IMR-90 (cell line): ENCODE results near the gene DNAJC5. TPM values are rescaled to one million over a fixed set of nuclear protein-coding genes. Genes with fewer than 3 reads are reported as not detected.

Experiments used
- ATAC-seq: fragments of 200-7000 bp; cut with Tn5 transposase; 2 replicates; pipeline ENCODE4 v1.9.1; 2020; ENCODE audit warnings: low read depth, mild to moderate bottlenecking, moderate library complexity
- BruUV-seq: library from RNA; stranded (reverse); fragments of 400-500 nt; replicated peaks from 2 replicates; lab custom pipeline; 2021; lab: Mats Ljungman, UMichigan
- CTCF ChIA-PET: fragments of 300-600 bp; formaldehyde crosslinking; extraction: SDS; loops from one replicate; lab custom pipeline; 2021; ENCODE audit warnings: antibody characterized with exemption; lab: Yijun Ruan, JAX
- POLR2A ChIA-PET: fragments of 300-600 bp; sonication (Branson Sonifier 250); formaldehyde crosslinking; loops from one replicate; lab custom pipeline; 2022; ENCODE audit warnings: antibody characterized with exemption; ENCODE audit not compliant: unreplicated experiment; lab: Charles Lee
- DNase-seq: peaks from one replicate; pipeline ENCODE4 v3.0.0; 2013
- H2AFZ ChIP-seq: replicated peaks from 2 replicates; pipeline ENCODE3; 2013; ENCODE audit warnings: low read length, mild to moderate bottlenecking; ENCODE audit not compliant: poor library complexity
- H2AK5ac ChIP-seq: 2 replicates; pipeline ENCODE4 v1.6.1; 2013; ENCODE audit warnings: low read depth, low read length, inconsistent platforms
- H2AK9ac ChIP-seq: replicated peaks from 2 replicates; pipeline ENCODE3; 2013; ENCODE audit warnings: mild to moderate bottlenecking, low read depth, low read length, moderate library complexity; ENCODE audit not compliant: poor library complexity
- H2BK120ac ChIP-seq: 2 replicates; pipeline ENCODE4 v1.6.1; 2013; ENCODE audit warnings: low read depth, low read length, inconsistent platforms
- H2BK15ac ChIP-seq: 3 replicates; pipeline ENCODE4 v1.6.1; 2013; ENCODE audit warnings: low read depth, low read length, inconsistent platforms
- H2BK20ac ChIP-seq: 2 replicates; pipeline ENCODE4 v1.6.1; 2013; ENCODE audit warnings: low read depth, mild to moderate bottlenecking, inconsistent platforms, low read length, moderate library complexity
- H2BK5ac ChIP-seq: 2 replicates; pipeline ENCODE4 v1.6.1; 2013; ENCODE audit warnings: mild to moderate bottlenecking, low read depth, low read length, inconsistent platforms; ENCODE audit not compliant: poor library complexity, severe bottlenecking
- H3K14ac ChIP-seq: replicated peaks from 2 replicates; pipeline ENCODE4 v1.6.1; 2013; ENCODE audit warnings: low read depth, low read length, inconsistent platforms
- H3K18ac ChIP-seq: 2 replicates; pipeline ENCODE4 v1.6.1; 2013; ENCODE audit warnings: low read depth, low read length, control low read depth
- H3K23ac ChIP-seq: 2 replicates; pipeline ENCODE4 v1.6.1; 2013; ENCODE audit warnings: low read depth, low read length, inconsistent platforms
- H3K27ac ChIP-seq: 2 replicates; pipeline ENCODE4 v1.5.1; 2013; ENCODE audit warnings: mild to moderate bottlenecking, control low read depth, low read length; ENCODE audit not compliant: insufficient read depth
- H3K27me3 ChIP-seq: 2 replicates; pipeline ENCODE4 v1.6.1; 2013; ENCODE audit warnings: low read length; ENCODE audit not compliant: control insufficient read depth, insufficient read depth
- H3K36me3 ChIP-seq: 2 replicates; pipeline ENCODE4 v1.6.1; 2013; ENCODE audit warnings: low read length, mixed read lengths; ENCODE audit not compliant: control insufficient read depth, insufficient read depth
- H3K4ac ChIP-seq: 2 replicates; pipeline ENCODE4 v1.6.1; 2013; ENCODE audit warnings: low read depth, low read length, inconsistent platforms
- H3K4me1 ChIP-seq: 2 replicates; pipeline ENCODE4 v1.6.1; 2013; ENCODE audit warnings: low read length, mixed read lengths; ENCODE audit not compliant: control insufficient read depth, insufficient read depth
- H3K4me2 ChIP-seq: 2 replicates; pipeline ENCODE4 v1.6.1; 2013; ENCODE audit warnings: low read depth, mild to moderate bottlenecking, control low read depth, low read length, moderate library complexity
- H3K4me3 ChIP-seq: 2 replicates; pipeline ENCODE4 v1.5.1; 2013; ENCODE audit warnings: low read depth, mild to moderate bottlenecking, control low read depth, low read length, moderate library complexity; ENCODE audit not compliant: insufficient read depth
- H3K56ac ChIP-seq: 2 replicates; pipeline ENCODE4 v1.6.1; 2013; ENCODE audit warnings: low read length, inconsistent platforms; ENCODE audit not compliant: insufficient read depth; ENCODE audit errors: extremely low read depth
- H3K79me1 ChIP-seq, 2 experiments: 2 replicates each; pipeline ENCODE4 v1.6.1; 2013; ENCODE audit warnings: low read length in 2 of 2, inconsistent platforms in 1 of 2, low read depth in 1 of 2
- H3K9ac ChIP-seq: 2 replicates; pipeline ENCODE4 v1.6.1; 2013; ENCODE audit warnings: low read depth, low read length, control low read depth
- H3K9me1 ChIP-seq: 2 replicates; pipeline ENCODE4 v1.6.1; 2013; ENCODE audit warnings: low read length, inconsistent platforms; ENCODE audit not compliant: insufficient read depth
- H3K9me3 ChIP-seq: 2 replicates; pipeline ENCODE4 v1.6.1; 2013; ENCODE audit warnings: low read length; ENCODE audit not compliant: control insufficient read depth, insufficient read depth
- H4K20me1 ChIP-seq: 2 replicates; pipeline ENCODE4 v1.6.1; 2013; ENCODE audit warnings: low read length, inconsistent platforms; ENCODE audit not compliant: insufficient read depth
- H4K5ac ChIP-seq: 2 replicates; pipeline ENCODE4 v1.6.1; 2013; ENCODE audit warnings: mild to moderate bottlenecking, low read depth, low read length, control low read depth
- H4K8ac ChIP-seq, 2 experiments: 2 replicates each; pipeline ENCODE4 v1.6.1; 2013; ENCODE audit warnings: low read depth in 2 of 2, low read length in 2 of 2, control low read depth in 1 of 2, inconsistent platforms in 1 of 2
- H4K91ac ChIP-seq: 2 replicates; pipeline ENCODE4 v1.6.1; 2013; ENCODE audit warnings: low read depth, low read length, inconsistent platforms; ENCODE audit not compliant: insufficient read depth
- BHLHE40 ChIP-seq: fragments of 150-350 bp; IDR thresholded peaks from 2 replicates; pipeline ENCODE4 v1.6.1; 2016; ENCODE audit warnings: mild to moderate bottlenecking, low read depth, low read length
- CEBPB ChIP-seq: IDR thresholded peaks from 2 replicates; pipeline ENCODE4 v1.6.1; 2012; ENCODE audit warnings: low read depth, low read length, improper control_type of control experiment
- CHD1 ChIP-seq: IDR thresholded peaks from 2 replicates; pipeline ENCODE4 v1.6.1; 2012; ENCODE audit warnings: low read depth, low read length, improper control_type of control experiment
- FOS ChIP-seq: fragments of 150-350 bp; IDR thresholded peaks from 2 replicates; pipeline ENCODE4 v1.6.1; 2016; ENCODE audit warnings: low read depth, low read length
- MAFK ChIP-seq: IDR thresholded peaks from 2 replicates; pipeline ENCODE4 v1.6.1; 2012; ENCODE audit warnings: low read depth, low read length, improper control_type of control experiment
- MAZ ChIP-seq: IDR thresholded peaks from 2 replicates; pipeline ENCODE4 v1.6.1; 2012; ENCODE audit warnings: low read depth, mild to moderate bottlenecking, low read length, improper control_type of control experiment, moderate library complexity, borderline replicate concordance
- MXI1 ChIP-seq: IDR thresholded peaks from 2 replicates; pipeline ENCODE4 v1.6.1; 2012; ENCODE audit warnings: low read depth, mild to moderate bottlenecking, low read length, moderate library complexity, borderline replicate concordance
- NFE2L2 ChIP-seq: fragments of 150-350 bp; IDR thresholded peaks from 2 replicates; pipeline ENCODE4 v1.6.1; 2016; ENCODE audit warnings: low read depth, mild to moderate bottlenecking, low read length
- POLR2A ChIP-seq: IDR thresholded peaks from 2 replicates; pipeline ENCODE4 v1.6.1; 2012; ENCODE audit warnings: mild to moderate bottlenecking, low read depth, low read length
- RAD21 ChIP-seq: IDR thresholded peaks from 2 replicates; pipeline ENCODE4 v1.6.1; 2012; ENCODE audit warnings: low read length, improper control_type of control experiment
- RFX5 ChIP-seq: IDR thresholded peaks from 2 replicates; pipeline ENCODE4 v1.8.0; 2012; ENCODE audit warnings: low read depth, mild to moderate bottlenecking, low read length, moderate library complexity
- WGBS, 2 experiments: methylation state at CpG; one replicate each; pipeline versions ENCODE4 v1.1.5 to v1.1.7; 2013; ENCODE audit warnings: missing lambda C conversion rate in 2 of 2; ENCODE audit not compliant: insufficient read length in 1 of 2; ENCODE audit errors: extremely low coverage in 2 of 2; 5-methylcytosine and 5-hydroxymethylcytosine counted together
- dilution Hi-C: fragments of 300-500 bp; cut with HindIII; formaldehyde crosslinking; loops from one replicate; pipeline ENCODE4 v1.14.3; 2018; ENCODE audit warnings: low sequenced_read_pairs; ENCODE audit not compliant: unreplicated experiment
- in situ Hi-C: fragments of 300-500 bp; cut with MboI; formaldehyde crosslinking; loops from 3 replicates; pipeline ENCODE4 v1.14.3; 2019; ENCODE audit warnings: low sequenced_read_pairs, inconsistent platforms, mixed read lengths
- intact Hi-C: fragments of 100-400 bp; cut with micrococcal nuclease; formaldehyde crosslinking; loops from 2 replicates; pipeline ENCODE4 v1.10.0; 2022
- polyA plus RNA-seq, 3 experiments: library from polyadenylated mRNA; depleted of rRNA; stranded (reverse); fragments of >200 nt; gene quantifications; 2 replicates each; pipeline ENCODE4 v1.2.3, GENCODE V29; 2012; ENCODE audit warnings: low replicate concordance in 1 of 3
- total RNA-seq: library from RNA; depleted of rRNA; stranded (reverse); fragments of >200 nt; gene quantifications from 2 replicates; pipeline ENCODE4 v1.2.3, GENCODE V29; 2012
- TF ChIP-seq, protein P1 (sequence below): fragments of 150-350 bp; IDR thresholded peaks from 2 replicates; pipeline ENCODE4 v1.6.1; 2017; ENCODE audit warnings: mild to moderate bottlenecking, antibody characterized with exemption, low read length, low read depth
- TF ChIP-seq, protein P2 (sequence below): conservative IDR thresholded peaks from 2 replicates; pipeline ENCODE4 v1.5.1; 2012; ENCODE audit warnings: mild to moderate bottlenecking, low read depth, low read length, improper control_type of control experiment

Gene DNAJC5
- total and polyA plus RNA-seq, 2 of the 4 experiments (the other 2 are of a cell fraction), result 35.6 to 45.2 TPM

DNA sequence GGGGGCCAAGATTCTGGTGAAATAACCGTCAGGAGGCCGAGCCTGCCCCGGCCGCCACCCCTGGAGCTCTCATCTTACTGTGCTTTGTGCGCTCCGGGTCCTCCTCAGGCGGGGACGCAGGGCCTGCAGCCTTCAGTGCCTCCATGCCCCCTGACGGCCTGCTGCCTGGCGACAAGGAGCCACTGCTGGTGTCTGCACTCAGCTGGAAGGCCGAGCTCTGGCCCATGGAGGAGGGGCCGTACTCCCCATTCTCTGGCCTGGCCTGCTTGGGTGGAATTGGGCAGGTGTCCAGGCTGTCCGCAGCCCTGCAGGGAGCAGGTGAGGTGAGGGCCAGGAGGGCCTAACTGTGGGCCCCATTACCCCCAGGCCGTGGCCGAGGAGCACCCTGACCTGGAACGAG lies 69.5 kb downstream of the DNAJC5 start:
- peaks cover 3% of the 10 kb centered on the region; the same call in 1 of the 2 replicates for H3K9me1 ChIP-seq
- no peak overlapping the region for H3K4me3 ChIP-seq
- no peak overlapping the region for H3K27ac ChIP-seq
- no peaks in the 10 kb centered on the region for H3K27me3 ChIP-seq
- H3K4me2 ChIP-seq, result no peak overlapping the region
- in situ Hi-C loops, result no loop called here
- H2BK15ac ChIP-seq, result no peak overlapping the region
- no peak overlapping the region for H3K4ac ChIP-seq
- CTCF ChIA-PET, result no interaction called here
- no peak overlapping the region for H2AK5ac ChIP-seq
- no peak overlapping the region for H3K14ac ChIP-seq
- no peak for DNase-seq
- 100% methylated on average over 4 of the region's 16 CpGs; no CpG with 5 or more reads in 1 of the 2 experiments for WGBS, 2 experiments
- no peak overlapping the region for H3K18ac ChIP-seq
- no peak overlapping the region for H3K9ac ChIP-seq
- TF ChIP-seq MXI1, result no peak
- no peak for TF ChIP-seq BHLHE40
- TF ChIP-seq, protein P1, sequence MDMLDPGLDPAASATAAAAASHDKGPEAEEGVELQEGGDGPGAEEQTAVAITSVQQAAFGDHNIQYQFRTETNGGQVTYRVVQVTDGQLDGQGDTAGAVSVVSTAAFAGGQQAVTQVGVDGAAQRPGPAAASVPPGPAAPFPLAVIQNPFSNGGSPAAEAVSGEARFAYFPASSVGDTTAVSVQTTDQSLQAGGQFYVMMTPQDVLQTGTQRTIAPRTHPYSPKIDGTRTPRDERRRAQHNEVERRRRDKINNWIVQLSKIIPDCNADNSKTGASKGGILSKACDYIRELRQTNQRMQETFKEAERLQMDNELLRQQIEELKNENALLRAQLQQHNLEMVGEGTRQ, result no peak
- TF ChIP-seq NFE2L2, result no peak
- TF ChIP-seq CHD1, result no peak
- TF ChIP-seq POLR2A, result no peak
- TF ChIP-seq RAD21, result no peak
- no peak for TF ChIP-seq CEBPB
- no peak for TF ChIP-seq MAFK
- TF ChIP-seq RFX5, result no peak
- no peak for TF ChIP-seq MAZ
- TF ChIP-seq, protein P2, sequence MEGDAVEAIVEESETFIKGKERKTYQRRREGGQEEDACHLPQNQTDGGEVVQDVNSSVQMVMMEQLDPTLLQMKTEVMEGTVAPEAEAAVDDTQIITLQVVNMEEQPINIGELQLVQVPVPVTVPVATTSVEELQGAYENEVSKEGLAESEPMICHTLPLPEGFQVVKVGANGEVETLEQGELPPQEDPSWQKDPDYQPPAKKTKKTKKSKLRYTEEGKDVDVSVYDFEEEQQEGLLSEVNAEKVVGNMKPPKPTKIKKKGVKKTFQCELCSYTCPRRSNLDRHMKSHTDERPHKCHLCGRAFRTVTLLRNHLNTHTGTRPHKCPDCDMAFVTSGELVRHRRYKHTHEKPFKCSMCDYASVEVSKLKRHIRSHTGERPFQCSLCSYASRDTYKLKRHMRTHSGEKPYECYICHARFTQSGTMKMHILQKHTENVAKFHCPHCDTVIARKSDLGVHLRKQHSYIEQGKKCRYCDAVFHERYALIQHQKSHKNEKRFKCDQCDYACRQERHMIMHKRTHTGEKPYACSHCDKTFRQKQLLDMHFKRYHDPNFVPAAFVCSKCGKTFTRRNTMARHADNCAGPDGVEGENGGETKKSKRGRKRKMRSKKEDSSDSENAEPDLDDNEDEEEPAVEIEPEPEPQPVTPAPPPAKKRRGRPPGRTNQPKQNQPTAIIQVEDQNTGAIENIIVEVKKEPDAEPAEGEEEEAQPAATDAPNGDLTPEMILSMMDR, result no peak
- no peak for TF ChIP-seq FOS
- H3K79me1 ChIP-seq, result peaks cover 12 to 25% of the 10 kb centered on the region in 2 experiments
- H3K4me1 ChIP-seq, result peaks cover 4% of the 10 kb centered on the region
- no peaks in the 10 kb centered on the region; the same call in 1 of the 2 replicates for H4K20me1 ChIP-seq
- no peak for ATAC-seq
- H2BK5ac ChIP-seq, result no peak overlapping the region
- H2AK9ac ChIP-seq, result no peak overlapping the region
- H4K5ac ChIP-seq, result no peak overlapping the region
- POLR2A ChIA-PET, result no interaction called here
- no peaks in the 10 kb centered on the region for H3K9me3 ChIP-seq
- dilution Hi-C loops, result no loop called here
- H2AFZ ChIP-seq, result no peak overlapping the region
- H4K91ac ChIP-seq, result no peak overlapping the region
- H3K23ac ChIP-seq, result no peak overlapping the region
- H2BK120ac ChIP-seq, result no peak overlapping the region
- intact Hi-C loops, result no loop called here
- BruUV-seq, result no TSS peak
- H2BK20ac ChIP-seq, result no peak overlapping the region
- H4K8ac ChIP-seq, result no peak overlapping the region
- no peak overlapping the region for H3K56ac ChIP-seq
- peaks cover 59% of the 10 kb centered on the region for H3K36me3 ChIP-seq
